Right hindlimb (tissue), 1 donor: Measurements from ENCODE around the gene TXNDC11.
"Not testable (repeated sequence)": the region's sequence is repeated elsewhere in the genome, so short reads cannot be mapped to it uniquely, and the experiment has no call there.

ENCODE experiments used
- DNase-seq: peaks from one replicate; pipeline ENCODE4 v3.0.0-alpha.2; 2018

TXNDC11 gene

GRCh38 chr16:11742536-11743307, at the start of gene TXNDC11:
Gene TXNDC11, minus strand, starts transcription at chr16:11742857. Its CDS starts 127 bp downstream, at chr16:11742730.
- DNase-seq = peak; percentile 99

GRCh38 chr16:11791144-11791828, 48.6 kb upstream of the TXNDC11 start:
- DNase-seq = no peak

- no peak for DNase-seq
These were observed 46.3 kb upstream of the TXNDC11 start for GRCh38 chr16:11788914-11789313.

GRCh38 chr16:11784980-11785599, 42.4 kb upstream of the TXNDC11 start:
- not testable (repeated sequence) for DNase-seq

- not testable (repeated sequence) for DNase-seq
These were observed 41.7 kb upstream of the TXNDC11 start for GRCh38 chr16:11784381-11784780.

- no peak for DNase-seq
These were observed 41.3 kb upstream of the TXNDC11 start for GRCh38 chr16:11784038-11784369.

GRCh38 chr16:11783319-11784037, 40.8 kb upstream of the TXNDC11 start:
- DNase-seq = no peak

- DNase-seq = peak; percentile 44
These were observed 39.1 kb upstream of the TXNDC11 start for GRCh38 chr16:11781773-11782172.

GRCh38 chr16:11780991-11781680, 38.5 kb upstream of the TXNDC11 start:
- no peak for DNase-seq

GRCh38 chr16:11779074-11779473, 36.4 kb upstream of the TXNDC11 start:
- DNase-seq = no peak

- no peak for DNase-seq
These were observed 31.5 kb upstream of the TXNDC11 start for GRCh38 chr16:11774065-11774626.

GRCh38 chr16:11768849-11769248, 26.2 kb upstream of the TXNDC11 start:
- no peak for DNase-seq

GRCh38 chr16:11762431-11762830, 19.8 kb upstream of the TXNDC11 start:
- DNase-seq = no peak

GRCh38 chr16:11759997-11760396, 17.3 kb upstream of the TXNDC11 start:
- no peak for DNase-seq

GRCh38 chr16:11759163-11759834, 16.6 kb upstream of the TXNDC11 start:
- no peak for DNase-seq

GRCh38 chr16:11757671-11758545, 15.3 kb upstream of the TXNDC11 start:
- DNase-seq = no peak

GRCh38 chr16:11756248-11756647, 13.6 kb upstream of the TXNDC11 start:
- no peak for DNase-seq

GRCh38 chr16:11755022-11755760, 12.5 kb upstream of the TXNDC11 start:
- DNase-seq = no peak

- DNase-seq = no peak
These were observed 10.2 kb upstream of the TXNDC11 start for GRCh38 chr16:11752856-11753255.

- no peak for DNase-seq
These were observed 7.4 kb upstream of the TXNDC11 start for GRCh38 chr16:11750056-11750455.
